H7 (cell line): ENCODE data around the gene VPS13A. TPM values are rescaled to one million over a fixed set of nuclear protein-coding genes. Genes with fewer than 3 reads are reported as not detected.
"Not testable (repeated sequence)": the region's sequence is repeated elsewhere in the genome, so short reads cannot be mapped to it uniquely, and the experiment has no call there.

Experiments
- DNase-seq: peaks from one replicate; pipeline ENCODE4 v3.0.0; 2012
- H3K27me3 ChIP-seq: 2 replicates; pipeline ENCODE4 v1.6.0; 2011; ENCODE audit warnings: mild to moderate bottlenecking, low read length; ENCODE audit not compliant: control insufficient read depth, insufficient read depth
- H3K36me3 ChIP-seq: replicated peaks from 2 replicates; pipeline ENCODE4 v1.5.1; 2011; ENCODE audit warnings: low read length; ENCODE audit not compliant: control insufficient read depth, insufficient read depth
- H3K4me3 ChIP-seq: 2 replicates; pipeline ENCODE4 v1.5.1; 2011; ENCODE audit warnings: low read depth, mild to moderate bottlenecking, control low read depth, low read length, moderate library complexity; ENCODE audit not compliant: insufficient read depth
- total RNA-seq: library from RNA; depleted of rRNA; stranded (reverse); fragments of >200 nt; shearing (Covaris generic); gene quantifications from 2 replicates; pipeline ENCODE4 v1.2.3, GENCODE V29; 2014

Gene VPS13A
- total RNA-seq, 1 experiment from 2014 or later = 10.9 TPM

DNA sequence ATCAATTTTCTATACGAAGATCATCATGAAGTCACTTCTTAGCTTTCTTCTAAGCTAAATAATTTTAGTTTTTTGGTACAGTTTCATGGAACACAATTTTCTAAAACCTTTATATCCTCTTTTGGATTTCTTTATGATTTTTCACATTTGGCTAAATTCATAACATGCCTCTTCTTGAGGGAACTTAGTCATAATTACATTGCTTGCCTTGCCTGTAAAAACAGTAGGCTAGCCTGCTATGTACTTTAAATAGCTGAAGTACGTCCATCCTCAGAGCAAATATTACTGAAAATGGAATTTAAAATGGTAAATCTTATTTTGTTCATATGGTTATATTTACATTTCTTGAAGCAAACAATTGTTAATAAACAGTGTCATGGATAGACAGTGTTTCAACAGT lies 225.0 kb downstream of the VPS13A start:
- Histone ChIP-seq H3K4me3 (no peak overlapping the region), H3K27me3 (no peaks in the 10 kb centered on the region), H3K36me3 (no peaks in the 10 kb centered on the region; the same call in 1 of the 2 replicates)
- DNase-seq = no peak

GRCh38 chr9:77403239-77403638 lies 225.9 kb downstream of the VPS13A start:
- no peak overlapping the region for H3K4me3 ChIP-seq
- H3K27me3 ChIP-seq = no peaks in the 10 kb centered on the region
- peaks cover 4% of the 10 kb centered on the region for H3K36me3 ChIP-seq
- no peak for DNase-seq

DNA sequence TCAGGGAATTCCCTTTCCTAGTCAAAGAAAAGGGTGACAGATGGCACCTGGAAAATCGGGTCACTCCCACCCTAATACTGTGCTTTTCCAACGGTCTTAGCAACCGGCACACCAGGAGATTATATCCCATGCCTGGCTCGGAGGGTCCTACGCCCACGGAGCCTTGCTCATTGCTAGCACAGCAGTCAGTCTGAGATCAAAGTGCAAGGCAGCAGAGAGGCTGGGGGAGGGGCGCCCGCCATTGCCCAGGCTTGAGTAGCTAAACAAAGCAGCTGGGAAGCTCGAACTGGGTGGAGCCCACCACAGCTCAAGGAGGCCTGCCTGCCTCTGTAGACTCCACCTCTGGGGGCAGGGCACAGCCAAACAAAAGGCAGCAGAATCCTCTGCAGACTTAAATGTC lies 231.2 kb downstream of the VPS13A start:
- H3K36me3 ChIP-seq, H3K4me3 ChIP-seq, H3K27me3 ChIP-seq, DNase-seq: not testable (repeated sequence)

GRCh38 chr9:77417566-77417965 lies 240.2 kb downstream of the VPS13A start:
- no peak overlapping the region for H3K4me3 ChIP-seq
- DNase-seq = no peak
- no peaks in the 10 kb centered on the region; the same call in 1 of the 2 replicates for H3K36me3 ChIP-seq
- H3K27me3 ChIP-seq = no peaks in the 10 kb centered on the region

DNA sequence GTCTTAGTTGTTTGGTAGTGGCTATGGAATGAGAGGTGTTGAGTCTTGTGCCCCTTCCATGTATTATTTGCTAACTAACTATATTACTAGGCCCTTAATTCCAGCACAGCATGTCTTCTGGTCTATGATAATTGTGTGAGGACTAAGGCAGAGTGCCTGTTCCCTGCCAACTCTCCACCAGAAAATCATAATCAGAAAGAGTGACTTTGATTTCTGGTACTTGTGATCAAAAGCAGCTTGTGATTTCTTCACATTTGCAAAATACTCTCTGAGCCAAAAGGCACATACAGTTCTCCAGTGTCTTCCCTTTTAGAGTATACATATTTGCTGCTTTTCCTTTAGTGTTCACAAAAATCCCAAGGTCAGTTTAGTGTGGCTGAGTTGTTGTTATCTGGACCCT lies 240.9 kb downstream of the VPS13A start:
- H3K27me3 ChIP-seq = no peaks in the 10 kb centered on the region
- no peak for DNase-seq
- no peaks in the 10 kb centered on the region; the same call in 1 of the 2 replicates for H3K36me3 ChIP-seq
- no peak overlapping the region for H3K4me3 ChIP-seq

DNA sequence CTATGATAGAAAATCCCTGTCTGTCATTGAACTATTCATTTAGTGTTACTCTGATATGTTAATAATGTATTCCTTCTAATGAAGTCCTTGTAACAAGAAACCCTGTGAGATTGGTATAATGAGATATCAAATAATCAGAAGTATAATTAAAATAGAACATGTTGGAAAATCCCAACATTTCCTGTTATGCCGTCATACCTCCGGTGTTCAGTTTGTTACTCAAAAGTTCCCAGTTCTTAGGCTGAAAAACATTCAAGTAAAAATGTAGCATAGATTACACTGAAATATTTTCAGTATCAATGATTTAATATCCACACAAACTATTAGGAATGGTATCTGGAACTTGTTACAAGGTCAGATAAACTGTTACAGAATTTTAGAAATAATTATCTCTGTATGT lies 243.3 kb downstream of the VPS13A start:
- peaks cover 2% of the 10 kb centered on the region; the same call in 1 of the 2 replicates for H3K36me3 ChIP-seq
- H3K27me3 ChIP-seq = no peaks in the 10 kb centered on the region
- DNase-seq = no peak
- no peak overlapping the region for H3K4me3 ChIP-seq

GRCh38 chr9:77421506-77422265 lies 244.4 kb downstream of the VPS13A start:
- no peak overlapping the region for H3K4me3 ChIP-seq
- no peaks in the 10 kb centered on the region for H3K27me3 ChIP-seq
- no peak for DNase-seq
- peaks cover 2% of the 10 kb centered on the region; the same call in 1 of the 2 replicates for H3K36me3 ChIP-seq

GRCh38 chr9:77422969-77423368 lies 245.6 kb downstream of the VPS13A start:
- no peak for DNase-seq
- no peak overlapping the region for H3K4me3 ChIP-seq
- peaks cover 2% of the 10 kb centered on the region; the same call in 1 of the 2 replicates for H3K36me3 ChIP-seq

GRCh38 chr9:77423841-77424240 lies 246.5 kb downstream of the VPS13A start:
- Histone ChIP-seq H3K36me3 (peaks cover 6% of the 10 kb centered on the region), H3K27me3 (no peaks in the 10 kb centered on the region)

More at GRCh38 chr9:77422969-77423368, 245.6 kb downstream of the VPS13A start:
- H3K27me3 ChIP-seq = no peaks in the 10 kb centered on the region

GRCh38 chr9:77424993-77425392 lies 247.7 kb downstream of the VPS13A start:
- DNase-seq = no peak
- H3K4me3 ChIP-seq = no peak overlapping the region

More at GRCh38 chr9:77423841-77424240, 246.5 kb downstream of the VPS13A start:
- no peak overlapping the region for H3K4me3 ChIP-seq
- no peak for DNase-seq

DNA sequence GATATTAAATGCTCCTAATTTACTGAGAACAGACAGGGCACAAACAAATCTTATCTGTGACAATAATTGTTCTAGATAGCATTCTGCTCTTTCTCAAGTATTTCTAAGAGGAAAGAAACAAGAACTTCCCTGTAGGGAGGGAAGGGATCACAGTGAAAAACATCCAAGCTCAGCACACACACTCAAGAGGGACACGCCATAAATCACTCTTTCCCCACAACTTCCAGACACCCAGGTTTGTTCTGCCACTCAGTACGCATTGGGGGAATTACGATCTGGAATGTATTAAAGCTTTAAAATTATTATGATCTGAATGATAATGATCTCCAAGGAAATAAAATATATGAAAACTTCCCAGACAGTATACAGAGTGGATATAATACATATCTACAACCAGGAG lies 249.4 kb downstream of the VPS13A start:
- peaks cover 7% of the 10 kb centered on the region for H3K36me3 ChIP-seq
- no peak overlapping the region for H3K4me3 ChIP-seq
- H3K27me3 ChIP-seq = no peaks in the 10 kb centered on the region
- no peak for DNase-seq

More at GRCh38 chr9:77424993-77425392, 247.7 kb downstream of the VPS13A start:
- H3K36me3 ChIP-seq = peaks cover 7% of the 10 kb centered on the region
- H3K27me3 ChIP-seq = no peaks in the 10 kb centered on the region

GRCh38 chr9:77427256-77427927 lies 250.1 kb downstream of the VPS13A start:
- no peaks in the 10 kb centered on the region for H3K27me3 ChIP-seq
- no peak overlapping the region for H3K4me3 ChIP-seq
- H3K36me3 ChIP-seq = peaks cover 7% of the 10 kb centered on the region
- no peak for DNase-seq

GRCh38 chr9:77429928-77430327 lies 252.6 kb downstream of the VPS13A start:
- DNase-seq = no peak
- H3K4me3 ChIP-seq = no peak overlapping the region
- H3K27me3 ChIP-seq = no peaks in the 10 kb centered on the region
- peaks cover 5% of the 10 kb centered on the region for H3K36me3 ChIP-seq

DNA sequence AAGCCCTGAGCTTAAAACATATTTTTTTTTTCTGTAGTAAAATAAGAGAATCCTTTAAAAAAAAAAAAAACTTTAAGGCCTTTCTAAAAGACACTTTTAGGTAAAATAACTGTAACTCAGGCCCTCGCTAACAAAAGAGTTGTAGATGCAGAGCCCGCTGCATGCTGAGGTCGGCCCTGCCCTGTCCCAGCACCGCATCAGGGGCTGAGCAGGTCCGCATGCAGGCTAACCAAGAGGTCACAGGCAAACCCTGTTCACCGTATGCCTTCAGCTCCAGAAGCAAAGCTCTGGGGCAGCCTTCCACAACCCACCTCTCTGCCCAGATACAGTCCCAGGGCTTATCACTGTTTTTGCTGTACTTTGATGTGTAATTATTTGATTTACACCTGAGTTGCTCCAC lies 254.7 kb downstream of the VPS13A start:
- H3K4me3 ChIP-seq = no peak overlapping the region
- no peak for DNase-seq
- no peaks in the 10 kb centered on the region for H3K27me3 ChIP-seq
- H3K36me3 ChIP-seq = peaks cover 5% of the 10 kb centered on the region
